ENCODE data around the gene GRIK1.

DNA sequence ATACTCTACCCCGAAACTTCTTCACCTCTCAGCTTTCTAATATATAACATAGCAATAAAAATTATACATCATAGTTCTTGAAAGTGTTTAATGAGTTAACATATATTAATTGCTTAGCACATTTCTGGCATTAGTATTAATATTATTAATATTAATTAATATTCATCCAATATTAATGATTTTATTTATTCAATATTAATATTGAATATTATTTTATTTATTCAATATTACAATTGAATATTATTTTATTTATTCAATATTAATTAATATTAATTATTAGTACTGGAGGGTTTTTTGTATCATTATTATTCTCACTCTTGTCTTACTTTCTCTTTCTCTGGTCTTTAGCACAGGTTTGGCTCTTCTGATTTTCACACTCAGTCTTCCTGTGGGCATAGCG, 105.2 kb downstream of the GRIK1 start:
- TF ChIP-seq EZH2 (IDR thresholded peaks at IDR 0.05), result no peak
- no peak for TF ChIP-seq POLR2AphosphoS5 (IDR thresholded peaks at IDR 0.05; ENCODE audit: borderline replicate concordance, low read depth, low read length)
- no peak for TF ChIP-seq FOXP2 (optimal IDR thresholded peaks at IDR 0.05; ENCODE audit: control extremely low read depth, extremely low read length, insufficient read depth)

All from SK-N-MC (cell line).